SK-N-MC (cell line): ENCODE results near the gene CLNK.

Source experiments
- DNase-seq: peaks from one replicate; pipeline ENCODE4 v3.0.0-alpha.2; 2011; ENCODE audit warnings: low read depth, low spot score
- H3K27ac ChIP-seq: fragments of 200-600 bp; sonication (generic); 2 replicates; pipeline ENCODE4 v1.5.1; 2016; ENCODE audit warnings: mixed run types
- H3K36me3 ChIP-seq: fragments of 200-600 bp; sonication (generic); 2 replicates; pipeline ENCODE4 v1.6.1; 2017; ENCODE audit warnings: antibody characterized with exemption, low read length, mixed read lengths; ENCODE audit not compliant: insufficient read depth
- H3K4me3 ChIP-seq: fragments of 200-600 bp; sonication (generic); 2 replicates; pipeline ENCODE4 v1.5.1; 2016
- H3K9ac ChIP-seq: fragments of 200-600 bp; sonication (generic); 2 replicates; pipeline ENCODE4 v1.8.0; 2017; ENCODE audit warnings: mixed run types, mixed read lengths; ENCODE audit not compliant: insufficient read length
- H3K9me3 ChIP-seq: fragments of 200-600 bp; sonication (generic); 2 replicates; pipeline ENCODE4 v1.6.1; 2017; ENCODE audit warnings: low read depth, mild to moderate bottlenecking, antibody characterized with exemption, low read length, moderate library complexity, mixed read lengths
- EZH2 ChIP-seq: fragments of 200-600 bp; sonication (generic); IDR thresholded peaks from one replicate; pipeline ENCODE4 v1.6.1; 2017; ENCODE audit warnings: antibody characterized with exemption
- FOXP2 ChIP-seq: optimal IDR thresholded peaks from 2 replicates; pipeline ENCODE3; 2011; ENCODE audit warnings: mild to moderate bottlenecking, moderate library complexity; ENCODE audit not compliant: insufficient read depth; ENCODE audit errors: extremely low read length, control extremely low read depth
- POLR2AphosphoS5 ChIP-seq: IDR thresholded peaks from 2 replicates; pipeline ENCODE4 v1.6.1; 2012; ENCODE audit warnings: mild to moderate bottlenecking, low read depth, low read length, borderline replicate concordance

Gene CLNK

DNA sequence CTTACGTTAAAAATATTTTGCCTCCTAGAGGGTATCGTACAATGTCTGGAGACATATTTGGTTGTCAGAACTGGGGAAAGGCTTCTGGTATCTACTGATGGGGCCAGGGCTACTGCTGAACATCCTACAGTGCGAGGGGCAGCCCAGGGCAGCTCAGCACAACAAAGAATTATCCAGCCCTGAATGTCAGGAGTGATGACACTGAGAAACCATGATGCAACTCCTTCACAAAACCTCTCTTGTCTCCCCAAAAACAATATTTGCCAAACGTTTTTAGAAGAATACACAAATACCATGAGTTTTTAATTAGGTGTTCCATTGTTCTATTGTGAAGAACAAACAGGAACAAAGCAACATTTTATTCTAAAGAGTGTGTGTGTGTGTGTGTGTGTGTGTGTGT lies 43.4 kb upstream of the CLNK start:
- Histone ChIP-seq H3K9ac (no peak overlapping the region), H3K4me3 (no peak overlapping the region), H3K27ac (no peak overlapping the region), H3K36me3 (no peaks in the 10 kb centered on the region), H3K9me3 (no peaks in the 10 kb centered on the region)
- DNase-seq, result no peak
- TF ChIP-seq FOXP2 (no peak), EZH2 (no peak), POLR2AphosphoS5 (no peak)

DNA sequence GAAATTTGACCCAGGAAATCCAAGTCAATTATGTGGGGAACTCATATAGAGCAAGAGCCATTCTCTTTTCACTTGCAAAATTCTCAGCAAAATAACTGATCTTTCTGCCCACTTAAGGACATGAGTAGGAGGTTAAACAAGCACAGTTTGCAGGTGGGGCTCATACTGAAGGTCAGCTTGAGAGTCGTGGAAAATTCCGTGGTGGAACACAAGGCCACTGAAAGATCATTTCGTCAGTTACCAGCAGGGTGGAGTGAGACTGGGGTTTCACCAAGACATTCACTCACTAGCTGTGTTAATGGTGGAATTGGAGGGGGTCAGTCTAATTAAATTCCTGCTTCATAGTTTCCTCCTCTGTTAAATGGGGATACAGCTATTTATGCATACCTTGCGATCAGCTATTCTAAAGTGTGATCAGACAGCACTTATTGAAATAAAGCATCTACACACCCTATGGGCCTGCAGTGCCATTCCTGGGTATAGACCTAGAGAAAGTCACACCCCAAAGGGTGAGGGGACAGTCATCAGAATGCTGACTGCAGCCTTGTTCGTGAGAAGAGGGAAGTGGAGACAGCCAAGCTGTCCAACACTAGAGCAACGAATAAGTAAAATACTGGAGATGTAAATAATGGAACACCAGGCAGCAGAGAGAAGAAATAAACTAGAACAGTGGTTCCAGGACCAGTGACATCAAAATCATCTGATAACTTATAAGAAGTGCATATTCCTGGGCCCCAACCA lies 42.7 kb upstream of the CLNK start:
- DNase-seq, result no peak
- no peak overlapping the region for H3K27ac ChIP-seq
- H3K36me3 ChIP-seq, result no peaks in the 10 kb centered on the region
- no peak overlapping the region for H3K4me3 ChIP-seq
- no peaks in the 10 kb centered on the region for H3K9me3 ChIP-seq
- no peak overlapping the region for H3K9ac ChIP-seq
- TF ChIP-seq POLR2AphosphoS5, result no peak
- TF ChIP-seq EZH2, result no peak
- TF ChIP-seq FOXP2, result no peak

DNA sequence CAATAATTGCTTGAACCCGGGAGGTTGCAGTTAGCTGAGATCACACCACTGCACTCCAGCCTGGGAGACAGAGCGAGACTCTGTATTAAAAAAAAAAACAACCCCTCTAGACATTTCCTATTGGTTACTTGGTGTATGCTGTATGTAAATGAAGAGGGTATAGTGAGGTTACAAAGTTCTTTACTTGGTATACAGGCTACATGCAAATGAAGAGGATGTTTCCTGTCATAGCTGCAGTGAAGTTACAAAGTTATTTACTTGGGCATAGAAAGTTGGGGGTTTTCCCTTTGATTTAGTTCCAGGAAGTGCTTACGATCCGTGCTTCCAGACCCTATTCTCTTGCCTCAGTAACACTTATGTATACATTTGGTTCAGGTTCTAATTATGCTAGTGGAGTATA lies 38.4 kb upstream of the CLNK start:
- Histone ChIP-seq H3K27ac (no peak overlapping the region), H3K9me3 (no peaks in the 10 kb centered on the region), H3K4me3 (no peak overlapping the region), H3K36me3 (no peaks in the 10 kb centered on the region), H3K9ac (no peak overlapping the region)
- TF ChIP-seq POLR2AphosphoS5 (no peak), FOXP2 (no peak), EZH2 (no peak)
- DNase-seq, result no peak

DNA sequence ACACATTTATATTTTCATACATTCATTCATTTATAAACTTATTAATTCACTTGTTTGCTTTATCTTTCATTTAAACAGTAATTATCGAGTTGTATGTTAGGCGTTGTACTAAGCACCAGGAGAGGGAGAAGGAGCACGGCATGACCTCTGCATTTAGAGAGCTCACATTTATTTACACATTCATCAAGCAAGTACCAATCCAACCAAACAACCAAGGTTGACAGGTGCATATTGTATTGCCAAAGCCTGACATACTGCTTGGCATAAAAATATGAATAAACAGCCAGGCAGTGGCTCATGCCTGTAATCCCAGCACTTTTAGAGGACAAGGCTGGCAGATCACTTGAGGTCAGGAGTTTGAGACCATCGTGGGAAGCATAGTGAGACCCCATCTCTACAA lies 37.0 kb upstream of the CLNK start:
- Histone ChIP-seq H3K9me3 (no peaks in the 10 kb centered on the region), H3K36me3 (no peaks in the 10 kb centered on the region), H3K9ac (no peak overlapping the region), H3K4me3 (no peak overlapping the region), H3K27ac (no peak overlapping the region)
- TF ChIP-seq POLR2AphosphoS5 (no peak), FOXP2 (no peak), EZH2 (no peak)
- no peak for DNase-seq

DNA sequence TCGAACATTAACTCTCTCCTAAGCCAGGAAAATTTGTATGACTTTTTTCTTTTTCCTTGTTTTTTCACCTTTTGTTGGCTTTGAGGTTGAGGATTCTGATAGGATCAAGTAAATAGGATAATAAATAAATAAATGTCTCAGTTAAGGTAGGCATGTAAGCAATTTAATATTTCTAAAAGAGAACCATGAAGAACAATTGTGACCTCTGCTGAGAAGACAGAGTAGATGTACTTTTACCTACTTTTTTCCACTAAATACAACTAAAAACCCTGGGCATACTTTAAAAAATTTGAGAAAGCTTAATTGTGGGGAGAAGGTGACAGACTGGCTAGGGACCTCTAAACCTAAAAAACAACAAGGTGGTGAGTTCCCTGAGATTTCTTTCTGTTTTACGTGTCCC lies 31.6 kb upstream of the CLNK start:
- Histone ChIP-seq H3K9me3 (no peaks in the 10 kb centered on the region), H3K9ac (no peak overlapping the region), H3K4me3 (no peak overlapping the region), H3K36me3 (no peaks in the 10 kb centered on the region), H3K27ac (no peak overlapping the region)
- DNase-seq, result no peak
- TF ChIP-seq POLR2AphosphoS5 (no peak), EZH2 (no peak), FOXP2 (no peak)

DNA sequence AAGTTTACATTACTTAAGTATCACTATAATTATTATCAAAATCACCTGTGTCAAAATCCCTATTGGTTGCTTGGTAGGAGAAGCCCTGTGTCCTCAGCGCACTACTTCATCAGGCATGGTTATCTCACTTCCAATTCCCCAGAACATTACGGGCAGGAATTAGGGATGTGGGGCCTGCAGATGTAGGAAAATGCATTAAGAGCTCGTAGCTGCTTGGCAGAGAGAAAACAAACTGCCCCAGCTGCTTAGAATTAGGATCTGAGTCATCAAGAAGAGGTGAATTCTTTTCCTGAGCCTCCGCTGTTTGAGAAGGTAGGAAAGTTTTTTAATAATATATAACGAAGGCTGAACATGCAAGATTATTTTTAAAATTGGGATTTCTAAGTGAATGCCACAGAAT lies 31.1 kb upstream of the CLNK start:
- H3K9me3 ChIP-seq, result no peaks in the 10 kb centered on the region
- no peak overlapping the region for H3K27ac ChIP-seq
- no peak overlapping the region for H3K4me3 ChIP-seq
- no peaks in the 10 kb centered on the region for H3K36me3 ChIP-seq
- TF ChIP-seq FOXP2, result no peak
- TF ChIP-seq EZH2, result no peak
- TF ChIP-seq POLR2AphosphoS5, result no peak
- no peak for DNase-seq
- no peak overlapping the region for H3K9ac ChIP-seq

DNA sequence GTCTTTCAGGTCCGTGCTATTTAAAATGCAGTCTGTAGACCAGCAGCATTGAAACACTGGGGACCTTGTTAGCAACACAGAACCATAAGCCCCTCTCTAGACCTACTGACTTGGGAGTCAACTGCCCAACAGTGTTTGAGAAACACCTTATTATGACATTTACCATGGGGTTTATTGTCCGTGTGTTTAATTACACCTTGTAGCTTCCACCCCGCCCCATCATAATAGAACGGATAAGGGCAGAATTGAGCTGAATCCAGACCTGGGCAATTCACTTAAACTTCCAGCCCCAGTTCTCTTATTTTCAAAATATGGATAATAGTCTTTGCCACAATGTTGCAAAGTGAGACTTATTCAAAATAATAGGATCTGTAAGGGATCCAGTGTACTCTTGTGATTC lies 30.6 kb upstream of the CLNK start:
- Histone ChIP-seq H3K36me3 (no peaks in the 10 kb centered on the region), H3K4me3 (no peak overlapping the region), H3K27ac (no peak overlapping the region), H3K9me3 (no peaks in the 10 kb centered on the region), H3K9ac (no peak overlapping the region)
- TF ChIP-seq POLR2AphosphoS5, result no peak
- no peak for TF ChIP-seq EZH2
- TF ChIP-seq FOXP2, result no peak
- no peak for DNase-seq

DNA sequence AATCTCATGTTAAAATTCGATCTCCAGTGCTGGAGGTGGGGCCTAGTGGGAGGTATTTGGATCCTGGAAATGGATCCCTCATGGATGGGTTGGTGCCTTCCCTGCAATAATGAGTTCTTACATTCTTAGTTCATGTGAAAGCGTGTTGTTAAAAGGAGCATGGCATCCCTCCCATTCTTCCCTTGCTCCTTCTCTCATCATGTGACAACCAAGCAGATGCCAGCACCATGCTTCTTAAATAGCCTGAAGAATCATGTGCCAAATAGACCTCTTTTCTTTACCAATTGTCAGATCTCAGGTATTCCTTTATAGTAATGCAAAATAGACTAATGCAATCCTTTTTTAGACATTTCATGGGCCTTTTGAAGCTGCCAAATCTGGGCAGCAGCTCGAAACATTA lies 29.0 kb upstream of the CLNK start:
- Histone ChIP-seq H3K27ac (no peak overlapping the region), H3K9ac (no peak overlapping the region), H3K4me3 (no peak overlapping the region), H3K9me3 (no peaks in the 10 kb centered on the region), H3K36me3 (no peaks in the 10 kb centered on the region)
- no peak for TF ChIP-seq EZH2
- no peak for TF ChIP-seq POLR2AphosphoS5
- TF ChIP-seq FOXP2, result no peak
- DNase-seq, result no peak

DNA sequence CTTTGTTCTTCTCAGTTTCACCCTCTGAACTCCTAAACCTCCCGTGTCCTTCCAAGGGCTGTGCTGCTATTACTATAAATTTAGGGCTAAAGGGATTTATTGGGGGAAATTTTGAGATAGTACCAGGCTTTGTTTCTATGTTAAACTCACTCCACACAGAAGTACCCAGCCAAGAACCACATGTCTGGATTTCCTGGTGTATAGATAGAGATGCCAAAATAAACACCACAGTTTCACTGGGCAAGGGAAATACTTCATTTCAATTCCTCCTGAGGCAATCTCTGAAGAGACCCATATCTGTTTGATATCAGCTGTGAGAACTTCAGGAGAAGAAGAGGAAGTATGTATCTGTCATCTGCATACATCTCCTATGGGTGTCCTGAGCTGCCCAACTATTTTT lies 21.7 kb upstream of the CLNK start:
- no peak overlapping the region for H3K9ac ChIP-seq

More for the DNA sequence above, 21.7 kb upstream of the CLNK start:
- H3K4me3 ChIP-seq, result no peak overlapping the region
- H3K27ac ChIP-seq, result no peak overlapping the region
- no peaks in the 10 kb centered on the region for H3K9me3 ChIP-seq
- DNase-seq, result no peak
- no peaks in the 10 kb centered on the region for H3K36me3 ChIP-seq
- TF ChIP-seq FOXP2 (no peak), EZH2 (no peak), POLR2AphosphoS5 (no peak)
